Pancreas (tissue), 10 donors: ENCODE data around the gene FAM78A. TPM values are rescaled to one million over a fixed set of nuclear protein-coding genes. Genes with fewer than 3 reads are reported as not detected.

Experiments
- ATAC-seq, 4 donors: fragments of 200-7000 bp; cut with Tn5 transposase; one replicate each; pipeline versions ENCODE4 v1.8.0 to v1.9.1; 2020; ENCODE audit warnings: mild to moderate bottlenecking in 4 of 4, moderate library complexity in 4 of 4
- DNase-seq, 6 donors: peaks; one replicate each; pipeline ENCODE4 v3.0.0-alpha.2; 2020
- FAIRE-seq: peaks from 2 replicates; lab custom pipeline; 2012; peaks lifted over from hg19 to GRCh38; lab: Jason Lieb, UNC
- H3K27ac ChIP-seq, 4 donors: fragments of 200-600 bp; sonication (generic); 1 replicate in 3 of 4; 2 replicates in 1 of 4; pipeline versions ENCODE4 v1.5.0 to v1.8.0; 2020
- H3K27me3 ChIP-seq, 4 donors: fragments of 200-600 bp; one replicate each; pipeline ENCODE4 v1.8.0; 2021
- H3K36me3 ChIP-seq, 3 donors: fragments of 200-600 bp; sonication (generic) in 1 of 3; one replicate each; pipeline versions ENCODE4 v1.5.0 to v1.8.0; 2020 to 2021
- H3K4me1 ChIP-seq, 3 donors: fragments of 200-600 bp; one replicate each; pipeline ENCODE4 v1.8.0; 2021
- H3K4me3 ChIP-seq, 4 donors: fragments of 200-600 bp; sonication (generic) in 2 of 4; one replicate each; pipeline versions ENCODE4 v1.5.0 to v1.8.0; 2020 to 2021
- H3K9me3 ChIP-seq, 4 donors: fragments of 200-600 bp; one replicate each; pipeline ENCODE4 v1.8.0; 2021
- WGBS, 2 donors: extraction: QIAGEN DNeasy Blood & Tissue Kit; methylation state at CpG; one replicate each; pipeline ENCODE4 v1.1.7; 2013; 5-methylcytosine and 5-hydroxymethylcytosine counted together
- intact Hi-C, 3 donors: fragments of 100-400 bp; cut with DNase I; formaldehyde crosslinking; loops; one replicate each; pipeline versions ENCODE4 v1.11.1 to v1.14.2; 2022
- polyA plus RNA-seq, 2 donors: library from polyadenylated mRNA; stranded (reverse); fragments of 200-250 nt; gene quantifications; one replicate each; pipeline ENCODE4 v1.2.3, GENCODE V29; 2013
- total RNA-seq, 6 donors: library from RNA; stranded (reverse); fragmentation: NEBNext Ultra II Directional in 4 of 6; extraction: Animal tissue kit (Norgen Biotek cat#: 25700) in 4 of 6; gene quantifications; one replicate each; pipeline versions ENCODE4 v1.2.1 to v1.2.4, GENCODE V29; 2021 to 2023
- TF ChIP-seq, protein P1 (sequence below), 4 donors: fragments of 200-600 bp; sonication (generic) in 3 of 4; IDR thresholded peaks; one replicate each; pipeline versions ENCODE4 v1.5.0 to v1.8.0; 2021; ENCODE audit warnings: antibody characterized with exemption in 4 of 4
- donor health status: healthy with polysubstance abuse.
- donor health status: DM: no; HTN: no; CAD: no; lungs with moderate emphysema.
- donor health status: DM: no; HTN: no; CAD: no.
- donor health status: control.
- donor health status: control.
- donor health status: Bipolar disorder and iron deficiency.
- donor health status: DM: yes; HTN: yes; CAD: no.
- donor health status: DM: no; HTN: no; CAD: no.
- donor health status: DM: no; HTN: no; CAD: no.
- donor health status: DM: yes; HTN: yes; CAD: no.

FAM78A gene
- total and polyA plus RNA-seq, 8 donors, result 0.37 to 3.9 (median 0.78) TPM

- no peak overlapping the region for H3K4me3 ChIP-seq
- DNase-seq (no peak), ATAC-seq (no peak), FAIRE-seq (no peak)
- no peaks in the 10 kb centered on the region for H3K36me3 ChIP-seq
- intact Hi-C loops, result no loop called here
- WGBS, 2 donors, result 78 to 84% methylated on average over 20 of the region's 20 CpGs
- no peak overlapping the region for H3K27ac ChIP-seq
- no peaks in the 10 kb centered on the region for H3K27me3 ChIP-seq
- H3K4me1 ChIP-seq, result peaks cover 0 to 2% (median 0%) of the 10 kb centered on the region in 3 donors
- H3K9me3 ChIP-seq, result no peaks in the 10 kb centered on the region
- TF ChIP-seq, protein P1, sequence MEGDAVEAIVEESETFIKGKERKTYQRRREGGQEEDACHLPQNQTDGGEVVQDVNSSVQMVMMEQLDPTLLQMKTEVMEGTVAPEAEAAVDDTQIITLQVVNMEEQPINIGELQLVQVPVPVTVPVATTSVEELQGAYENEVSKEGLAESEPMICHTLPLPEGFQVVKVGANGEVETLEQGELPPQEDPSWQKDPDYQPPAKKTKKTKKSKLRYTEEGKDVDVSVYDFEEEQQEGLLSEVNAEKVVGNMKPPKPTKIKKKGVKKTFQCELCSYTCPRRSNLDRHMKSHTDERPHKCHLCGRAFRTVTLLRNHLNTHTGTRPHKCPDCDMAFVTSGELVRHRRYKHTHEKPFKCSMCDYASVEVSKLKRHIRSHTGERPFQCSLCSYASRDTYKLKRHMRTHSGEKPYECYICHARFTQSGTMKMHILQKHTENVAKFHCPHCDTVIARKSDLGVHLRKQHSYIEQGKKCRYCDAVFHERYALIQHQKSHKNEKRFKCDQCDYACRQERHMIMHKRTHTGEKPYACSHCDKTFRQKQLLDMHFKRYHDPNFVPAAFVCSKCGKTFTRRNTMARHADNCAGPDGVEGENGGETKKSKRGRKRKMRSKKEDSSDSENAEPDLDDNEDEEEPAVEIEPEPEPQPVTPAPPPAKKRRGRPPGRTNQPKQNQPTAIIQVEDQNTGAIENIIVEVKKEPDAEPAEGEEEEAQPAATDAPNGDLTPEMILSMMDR (IDR thresholded peaks at IDR 0.05), result no peak
These were observed 16.3 kb downstream of the FAM78A start for GRCh38 chr9:131259916-131260597.

DNA sequence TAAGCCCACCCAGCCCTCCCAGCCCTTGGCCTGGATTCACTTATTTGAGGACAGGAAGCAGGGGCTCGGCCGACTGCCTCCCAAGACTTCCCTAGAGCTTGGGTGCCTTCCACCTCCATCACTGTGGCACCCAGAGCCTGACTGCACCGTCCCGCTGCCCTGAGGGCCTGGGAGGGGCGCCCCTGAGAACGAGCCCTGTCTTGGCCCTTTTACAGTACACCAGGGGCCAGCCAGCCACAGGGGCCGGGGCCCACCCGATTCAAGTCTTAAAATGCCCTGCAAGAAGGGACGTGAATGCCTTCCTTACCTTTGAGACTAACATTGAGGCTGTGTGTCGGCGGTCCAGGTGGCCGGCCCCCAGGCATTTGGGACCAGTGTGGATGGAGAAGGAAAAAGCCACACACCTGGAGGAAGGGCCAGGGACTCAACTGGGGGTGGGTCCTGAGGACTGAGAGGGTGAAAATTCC lies 16.8 kb downstream of the FAM78A start:
- Histone ChIP-seq H3K27me3 (no peaks in the 10 kb centered on the region), H3K4me1 (peaks cover 0 to 2% (median 0%) of the 10 kb centered on the region in 3 donors), H3K4me3 (no peak overlapping the region), H3K9me3 (no peaks in the 10 kb centered on the region), H3K27ac (no peak overlapping the region), H3K36me3 (no peaks in the 10 kb centered on the region)
- DNase-seq, result peak in 1 of 6 donors; percentile 48
- ATAC-seq, result no peak
- WGBS, 2 donors, result 86 to 91% methylated on average over 12 of the region's 12 CpGs
- intact Hi-C loops, result no loop called here
- FAIRE-seq, result no peak
- TF ChIP-seq, protein P1 (IDR thresholded peaks at IDR 0.05), result no peak

GRCh38 chr9:131258698-131259431 lies 17.4 kb downstream of the FAM78A start:
- ATAC-seq (no peak), FAIRE-seq (no peak), DNase-seq (no peak)
- Histone ChIP-seq H3K4me1 (peaks cover 0 to 2% (median 0%) of the 10 kb centered on the region in 3 donors), H3K36me3 (no peaks in the 10 kb centered on the region), H3K27ac (no peak overlapping the region), H3K9me3 (no peaks in the 10 kb centered on the region), H3K4me3 (no peak overlapping the region), H3K27me3 (no peaks in the 10 kb centered on the region)
- intact Hi-C loops, result no loop called here
- TF ChIP-seq, protein P1 (IDR thresholded peaks at IDR 0.05), result no peak
- 76 to 79% methylated on average over 25 of the region's 25 CpGs for WGBS, 2 donors

DNA sequence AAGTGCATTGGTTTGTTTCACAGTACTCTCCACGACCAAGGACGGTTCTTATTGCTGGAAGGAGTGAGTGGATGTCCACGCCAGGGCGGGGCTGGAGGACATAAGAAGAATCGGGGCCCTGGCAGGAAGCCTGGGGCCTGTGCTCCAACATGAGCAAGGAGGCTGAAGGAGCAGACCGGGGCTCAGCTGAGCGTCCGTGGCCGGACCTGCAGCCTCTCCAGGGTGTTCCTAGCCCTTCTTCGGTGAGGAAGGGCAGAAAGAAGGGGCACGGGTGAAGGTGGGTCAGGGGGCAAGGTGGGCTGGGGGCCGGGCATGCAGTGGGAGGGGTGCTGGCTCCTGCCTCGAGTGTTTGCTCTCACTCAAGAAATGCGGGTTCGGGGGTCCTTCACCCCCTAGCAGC lies 18.1 kb downstream of the FAM78A start:
- Histone ChIP-seq H3K4me3 (no peak overlapping the region), H3K9me3 (no peaks in the 10 kb centered on the region), H3K27me3 (no peaks in the 10 kb centered on the region), H3K36me3 (no peaks in the 10 kb centered on the region), H3K4me1 (peaks cover 0 to 2% (median 0%) of the 10 kb centered on the region in 3 donors), H3K27ac (no peak overlapping the region)
- 70 to 72% methylated on average over 15 of the region's 15 CpGs for WGBS, 2 donors
- intact Hi-C loops, result no loop called here
- ATAC-seq (no peak), FAIRE-seq (no peak), DNase-seq (no peak)
- TF ChIP-seq, protein P1 (IDR thresholded peaks at IDR 0.05), result no peak
